ENCODE results near the gene ISM1.

- TF ChIP-seq, protein P1, sequence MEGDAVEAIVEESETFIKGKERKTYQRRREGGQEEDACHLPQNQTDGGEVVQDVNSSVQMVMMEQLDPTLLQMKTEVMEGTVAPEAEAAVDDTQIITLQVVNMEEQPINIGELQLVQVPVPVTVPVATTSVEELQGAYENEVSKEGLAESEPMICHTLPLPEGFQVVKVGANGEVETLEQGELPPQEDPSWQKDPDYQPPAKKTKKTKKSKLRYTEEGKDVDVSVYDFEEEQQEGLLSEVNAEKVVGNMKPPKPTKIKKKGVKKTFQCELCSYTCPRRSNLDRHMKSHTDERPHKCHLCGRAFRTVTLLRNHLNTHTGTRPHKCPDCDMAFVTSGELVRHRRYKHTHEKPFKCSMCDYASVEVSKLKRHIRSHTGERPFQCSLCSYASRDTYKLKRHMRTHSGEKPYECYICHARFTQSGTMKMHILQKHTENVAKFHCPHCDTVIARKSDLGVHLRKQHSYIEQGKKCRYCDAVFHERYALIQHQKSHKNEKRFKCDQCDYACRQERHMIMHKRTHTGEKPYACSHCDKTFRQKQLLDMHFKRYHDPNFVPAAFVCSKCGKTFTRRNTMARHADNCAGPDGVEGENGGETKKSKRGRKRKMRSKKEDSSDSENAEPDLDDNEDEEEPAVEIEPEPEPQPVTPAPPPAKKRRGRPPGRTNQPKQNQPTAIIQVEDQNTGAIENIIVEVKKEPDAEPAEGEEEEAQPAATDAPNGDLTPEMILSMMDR (IDR thresholded peaks at IDR 0.05; ENCODE audit: low read length): no peak
- no peak for TF ChIP-seq EZH2 (IDR thresholded peaks at IDR 0.05; ENCODE audit: borderline replicate concordance, low read length)
Measured at GRCh38 chr20:13312300-13312699, 91.2 kb downstream of the ISM1 start.
